ENCODE measurements around the gene DOHH.
"Not testable (repeated sequence)": the region's sequence is repeated elsewhere in the genome, so short reads cannot be mapped to it uniquely, and the experiment has no call there.

DOHH gene

DNA sequence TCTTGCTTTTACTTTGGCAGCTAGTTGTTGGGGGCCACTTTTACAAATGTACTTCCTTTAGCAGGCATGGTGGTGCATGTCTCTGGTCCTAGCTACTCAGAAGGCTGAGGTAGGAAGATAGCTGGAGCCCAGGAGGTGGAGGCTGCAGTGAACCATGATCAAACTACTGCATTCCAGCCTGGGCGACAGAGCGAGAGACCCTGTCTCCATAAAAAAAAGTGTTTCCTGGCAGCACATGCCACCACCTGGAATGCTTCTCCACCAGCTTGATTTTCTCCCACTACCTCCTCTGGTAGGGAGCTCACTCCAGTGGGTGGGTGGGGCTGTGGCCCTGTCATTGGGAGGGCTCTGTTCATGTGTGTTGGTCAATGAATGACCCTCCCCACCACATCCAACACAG, 18.2 kb upstream of the DOHH start:
- FAIRE-seq: no peak

DNA sequence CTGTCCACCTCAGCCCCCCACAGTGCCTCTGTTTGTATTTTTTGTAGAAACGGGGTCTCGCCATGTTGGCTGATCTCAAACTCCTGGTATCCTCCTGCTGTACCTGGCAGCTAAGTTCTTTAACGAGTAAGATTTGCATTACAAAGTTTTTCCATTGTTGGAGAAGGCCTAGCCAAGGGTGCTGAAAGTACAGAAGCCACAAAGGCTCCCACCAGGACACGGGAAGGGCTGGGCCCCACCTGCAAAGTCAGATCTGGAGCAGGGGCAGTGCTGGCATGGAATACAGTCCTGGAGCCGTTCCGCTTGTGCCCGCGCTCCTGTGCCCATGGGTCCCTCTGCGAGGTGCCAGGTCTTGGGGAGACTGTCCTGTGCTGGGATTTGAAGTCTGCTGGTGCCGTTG, 17.8 kb upstream of the DOHH start:
- no peak for FAIRE-seq

DNA sequence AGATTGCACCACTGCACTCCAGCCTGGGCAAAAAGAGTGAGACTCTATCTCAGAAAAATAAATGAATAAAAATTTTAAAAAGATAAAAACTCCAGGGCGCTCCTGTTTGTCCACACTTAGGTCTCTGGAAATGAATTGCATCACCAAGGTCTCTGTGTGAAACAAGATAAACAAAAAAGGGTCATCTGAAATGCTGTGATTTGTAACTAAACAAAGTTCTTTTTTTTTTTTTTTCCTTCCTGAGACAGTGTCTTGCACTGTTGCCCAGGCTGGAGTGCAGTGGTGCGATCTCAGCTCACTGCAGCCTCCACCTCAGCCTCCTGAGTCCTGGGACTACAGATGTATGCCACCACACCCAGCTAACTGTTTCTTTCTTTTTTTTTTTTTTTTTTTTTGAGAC, 17.2 kb upstream of the DOHH start:
- FAIRE-seq: no peak

DNA sequence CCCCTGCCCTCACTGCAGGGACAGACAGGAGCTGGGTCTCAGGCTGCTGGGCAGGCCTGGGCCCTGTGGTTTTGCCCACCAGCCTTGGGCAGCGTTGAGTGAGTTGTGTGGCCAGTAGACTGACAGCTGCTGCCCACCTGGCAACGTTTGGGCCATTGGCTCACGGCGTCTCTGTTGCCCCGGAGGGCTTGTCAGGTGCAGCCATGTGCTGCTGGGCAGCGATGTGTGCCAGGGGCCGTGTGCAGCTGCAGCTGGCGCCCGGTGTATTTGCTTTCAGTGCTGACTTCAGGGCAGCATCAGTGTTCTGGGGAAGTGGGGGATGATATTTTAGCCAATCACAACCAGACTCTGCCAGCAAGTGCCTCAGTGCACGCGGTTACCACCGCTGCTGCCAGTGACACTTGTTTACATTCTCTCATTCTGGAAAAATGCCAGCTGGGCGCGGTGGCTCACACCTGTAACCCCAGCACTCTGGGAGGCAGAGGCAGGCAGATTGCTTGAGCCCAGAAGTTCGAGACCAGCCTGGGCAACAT, 16.3 kb upstream of the DOHH start:
- no peak for FAIRE-seq

DNA sequence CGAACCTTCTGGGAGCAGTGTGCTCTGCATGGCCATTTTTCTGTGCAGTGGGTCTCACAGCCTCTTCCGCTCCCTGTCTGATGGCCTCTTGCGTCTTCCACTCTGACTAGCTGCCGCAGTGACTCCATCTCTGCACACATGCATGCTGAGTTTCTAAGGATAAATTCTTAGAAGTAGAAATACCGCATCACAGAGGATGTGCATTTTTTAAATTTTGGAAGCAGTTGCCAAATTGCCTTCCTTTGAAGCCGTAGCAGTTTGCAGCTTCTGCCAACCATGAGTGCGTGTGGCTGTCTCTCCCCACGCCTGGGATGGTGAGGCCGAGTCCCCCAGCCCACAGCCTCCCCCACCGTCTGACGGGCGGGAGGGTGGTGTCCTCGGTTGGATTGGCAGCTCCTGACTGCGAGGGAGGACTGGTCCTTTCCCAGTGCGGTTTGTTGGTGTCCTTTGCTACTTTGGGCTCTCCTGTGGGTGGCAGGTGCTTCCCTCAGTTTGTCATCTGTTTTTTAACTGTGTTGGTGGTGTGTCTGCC, 15.5 kb upstream of the DOHH start:
- no peak for FAIRE-seq

DNA sequence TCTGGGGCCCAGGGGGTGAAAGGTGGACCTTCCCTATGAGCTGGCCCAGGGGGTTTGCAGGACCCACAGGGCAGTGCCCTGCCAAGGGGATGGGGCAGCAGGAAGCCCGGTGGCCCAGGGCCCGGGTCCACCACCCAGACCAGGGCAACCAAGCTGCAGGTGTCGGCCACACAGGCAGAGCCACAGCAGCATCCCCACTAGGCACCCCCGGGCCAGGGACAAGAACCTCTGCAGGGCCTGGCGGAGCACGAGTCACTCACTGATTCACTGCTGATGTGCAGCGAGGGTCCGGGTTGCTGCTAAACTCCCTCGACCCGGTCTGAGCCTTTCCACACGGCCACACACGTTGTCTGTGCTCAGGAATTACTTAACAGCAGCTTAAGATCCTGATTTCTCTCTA, 14.5 kb upstream of the DOHH start:
- FAIRE-seq: no peak

DNA sequence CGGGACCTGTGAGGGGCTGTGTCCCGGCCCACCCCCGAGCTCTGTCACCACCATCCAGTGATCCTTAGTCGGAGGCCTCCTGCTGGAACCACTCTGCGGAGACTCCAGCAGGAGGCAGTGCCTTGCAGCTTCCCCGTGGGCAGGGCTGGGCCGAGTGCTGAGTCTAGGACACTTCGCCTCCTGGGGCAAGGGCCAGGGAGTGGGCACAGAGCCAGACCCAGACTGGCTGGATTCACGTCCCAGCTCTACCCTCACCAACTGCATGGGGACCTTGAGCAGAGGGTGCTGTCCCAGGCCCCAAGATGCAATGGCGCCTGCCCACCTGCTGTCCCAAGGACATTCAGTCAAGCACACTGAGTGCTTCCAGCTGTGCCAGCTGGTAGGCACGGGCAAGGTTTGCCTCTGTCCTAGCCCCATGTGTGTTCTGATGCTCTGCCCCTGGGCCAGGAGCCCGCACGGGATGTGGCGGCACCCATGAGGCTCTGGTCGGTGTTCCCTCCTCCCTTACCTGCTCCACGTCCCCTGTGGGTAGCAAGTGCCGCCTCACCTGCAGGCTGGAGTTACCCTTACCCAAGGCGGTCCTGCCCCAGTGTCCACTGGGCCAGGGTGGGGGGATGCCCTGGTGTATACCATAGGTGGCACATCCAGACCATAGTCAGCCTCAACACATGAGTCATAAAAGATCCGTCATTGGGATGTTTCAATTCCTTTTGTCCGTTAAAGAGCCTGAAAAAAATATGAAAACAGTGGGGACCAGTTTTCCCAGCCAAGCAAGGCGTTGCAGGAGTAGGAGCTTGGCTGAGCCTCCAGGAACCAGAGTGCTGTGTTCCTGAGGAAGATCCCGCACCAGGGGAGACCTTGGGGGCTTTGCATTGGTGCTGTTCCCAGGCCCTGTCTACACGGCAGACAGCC, 13.0 kb upstream of the DOHH start:
- no peak for FAIRE-seq

DNA sequence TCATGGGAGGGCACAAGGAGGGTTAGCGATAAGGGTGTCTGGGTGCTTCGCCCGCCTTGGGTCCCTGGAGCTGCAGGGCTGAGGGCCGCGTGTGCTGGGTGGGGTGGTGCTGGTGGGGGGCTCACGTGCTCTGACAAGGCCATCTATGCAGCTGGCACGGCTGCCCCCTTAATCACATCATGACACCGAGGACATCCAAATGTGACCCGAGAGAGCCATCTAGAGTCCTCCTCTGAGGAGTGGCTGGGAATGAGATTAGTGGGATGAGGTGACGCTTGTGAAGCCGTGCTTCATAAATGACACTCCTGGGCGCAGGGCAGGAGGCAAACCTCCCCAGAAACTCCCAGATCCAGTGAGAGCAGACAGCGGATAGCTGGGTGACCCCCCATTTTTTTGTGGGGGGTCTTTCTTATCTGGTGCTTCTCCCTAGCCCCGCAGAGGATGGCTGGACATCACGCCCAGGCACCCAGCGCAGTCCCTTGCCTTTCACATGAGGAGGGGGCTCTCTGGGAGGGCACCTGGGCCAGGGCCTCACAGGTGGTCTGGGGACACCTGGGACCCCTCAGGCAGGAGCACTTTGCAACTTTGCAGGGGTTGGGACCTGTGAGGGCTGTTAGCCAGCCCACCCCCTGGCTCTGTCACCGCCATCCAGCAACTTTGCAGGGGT, 12.2 kb upstream of the DOHH start:
- FAIRE-seq: no peak

DNA sequence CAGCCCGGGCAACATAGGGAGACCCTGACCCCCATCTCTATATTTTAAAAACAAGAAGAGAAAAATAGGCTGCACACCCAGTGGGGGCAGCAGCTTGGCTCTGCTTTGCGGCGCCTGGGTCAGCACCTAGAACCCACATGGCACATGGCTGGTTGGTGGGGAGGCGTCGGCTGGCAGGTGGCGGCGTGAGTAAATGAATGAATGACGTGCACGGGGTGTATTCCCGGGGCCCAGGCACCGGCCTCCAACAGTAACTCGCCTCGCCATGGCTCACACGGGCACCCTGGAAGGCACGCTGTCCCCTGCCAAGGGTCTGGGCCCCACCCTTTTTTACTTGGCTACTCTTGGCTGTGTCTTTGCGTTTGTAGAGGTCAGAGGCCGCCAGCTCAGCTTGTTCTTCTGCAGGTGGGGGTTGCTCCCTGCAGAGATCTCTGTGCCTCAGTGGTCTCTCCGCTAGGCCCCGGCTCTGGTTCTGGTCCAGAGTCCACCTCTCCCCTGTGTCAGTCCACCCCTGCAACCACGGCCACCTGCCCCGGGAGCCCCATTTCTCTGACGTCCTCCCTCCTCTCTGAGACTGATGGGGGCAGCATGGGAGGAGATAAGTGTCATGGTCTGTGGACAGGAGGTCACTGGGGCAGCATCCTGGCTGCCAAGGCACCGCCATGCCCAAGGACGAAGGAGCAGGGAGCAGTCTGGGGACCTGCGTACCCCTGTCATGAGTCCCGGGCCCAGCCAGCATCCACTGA, 11.2 kb upstream of the DOHH start:
- FAIRE-seq: no peak

DNA sequence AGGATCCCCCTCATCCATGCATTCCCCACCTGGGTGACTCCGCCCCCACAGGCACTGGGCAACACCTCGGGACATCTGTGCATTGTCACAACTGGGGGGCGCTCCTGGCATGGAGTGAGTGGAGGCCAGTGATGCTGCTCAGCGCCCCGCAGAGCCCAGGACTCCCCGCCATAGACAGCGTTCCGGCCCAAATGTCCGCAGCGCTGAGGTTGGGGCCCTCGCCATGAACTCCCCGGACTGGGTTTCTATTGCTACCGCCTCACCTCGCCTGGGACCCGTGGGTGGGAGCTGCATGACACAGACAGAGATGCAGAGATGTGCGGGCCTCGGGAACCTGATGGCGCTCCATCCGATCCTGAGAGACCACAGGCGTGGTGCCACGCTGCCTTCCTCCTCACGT, 10.3 kb upstream of the DOHH start:
- FAIRE-seq: no peak

DNA sequence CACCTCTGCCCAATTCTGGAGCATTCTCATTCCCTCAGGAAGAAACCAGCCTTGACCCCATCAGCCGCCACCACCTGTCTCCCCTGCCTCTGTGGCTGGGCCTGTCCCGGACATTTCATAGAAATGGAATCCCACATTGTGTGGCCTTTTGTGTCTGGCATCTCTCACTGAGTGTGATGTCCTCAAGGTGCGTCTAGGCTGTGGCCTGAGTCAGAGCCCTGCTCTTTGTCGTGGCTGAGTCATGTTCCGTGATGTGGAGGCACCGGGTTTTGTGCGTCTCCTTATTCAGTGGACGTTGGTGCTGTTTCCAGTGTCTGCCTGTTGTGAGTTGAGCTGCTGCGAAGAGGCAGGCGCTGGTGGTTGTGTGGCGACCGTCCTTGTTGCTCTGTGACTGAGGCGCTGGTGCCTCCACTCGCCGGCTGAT, 9.1 kb upstream of the DOHH start:
- FAIRE-seq: no peak

DNA sequence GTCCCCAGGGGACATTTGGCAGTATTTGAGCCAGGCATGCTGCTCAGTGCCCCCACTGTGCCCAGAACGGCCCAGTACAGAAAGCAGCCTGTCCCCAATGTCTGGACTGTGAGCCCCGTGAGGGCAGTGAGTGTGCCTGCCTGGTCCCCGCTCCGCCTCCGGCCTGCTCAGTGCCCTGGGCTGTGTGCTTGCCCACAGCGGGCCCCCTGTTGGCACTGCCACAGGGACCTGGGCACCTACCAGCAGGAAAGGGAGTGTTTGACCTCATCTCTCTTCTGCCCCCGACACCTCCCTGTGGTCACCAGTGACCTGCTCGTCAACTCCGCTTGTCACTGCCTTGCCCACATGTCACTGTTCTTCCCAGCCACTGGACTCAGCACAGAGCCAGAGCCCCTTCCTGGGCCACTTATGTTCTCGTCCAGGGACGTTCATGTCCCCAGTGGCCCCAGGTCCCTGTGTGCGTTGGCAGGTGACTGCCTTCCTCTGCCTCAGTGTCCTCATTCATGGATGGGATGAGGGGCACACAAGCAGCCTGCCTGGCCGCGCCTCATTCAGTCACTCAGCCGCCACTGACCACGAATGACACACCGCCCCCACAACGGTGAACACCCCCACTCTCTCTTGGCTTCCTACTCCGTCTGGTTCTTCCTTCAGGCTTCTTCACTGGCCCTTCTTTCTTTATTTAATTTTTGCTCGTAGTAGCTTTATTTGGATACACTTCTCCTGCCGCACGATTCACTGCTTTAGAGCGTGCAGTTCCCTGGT, 8.5 kb upstream of the DOHH start:
- FAIRE-seq: no peak

DNA sequence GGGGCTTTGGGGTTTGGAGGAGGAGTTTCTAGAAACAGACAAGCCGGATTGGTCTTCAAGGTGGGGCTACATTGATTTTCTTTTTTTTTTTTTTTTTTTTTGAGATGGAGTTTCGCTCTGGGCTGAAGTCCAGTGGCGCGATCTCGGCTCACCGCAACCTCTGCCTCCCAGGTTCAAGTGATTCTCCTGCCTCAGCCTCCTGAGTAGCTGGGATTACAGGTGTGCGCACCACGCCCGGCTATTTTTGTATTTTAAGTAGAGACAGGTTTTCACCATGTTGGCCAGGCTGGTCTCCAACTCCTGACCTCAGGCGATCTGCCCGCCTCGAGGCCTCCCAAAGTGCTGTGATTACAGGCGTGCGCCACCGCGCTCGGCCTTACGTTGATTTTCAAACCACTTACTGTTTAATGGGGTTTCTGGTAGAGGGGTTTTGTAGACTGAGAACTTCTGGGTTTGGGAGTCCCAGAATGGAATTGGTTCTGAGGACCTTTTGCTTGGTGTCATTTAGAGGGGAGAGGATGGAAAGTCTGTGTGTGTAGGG, 7.7 kb upstream of the DOHH start:
- not testable (repeated sequence) for FAIRE-seq

DNA sequence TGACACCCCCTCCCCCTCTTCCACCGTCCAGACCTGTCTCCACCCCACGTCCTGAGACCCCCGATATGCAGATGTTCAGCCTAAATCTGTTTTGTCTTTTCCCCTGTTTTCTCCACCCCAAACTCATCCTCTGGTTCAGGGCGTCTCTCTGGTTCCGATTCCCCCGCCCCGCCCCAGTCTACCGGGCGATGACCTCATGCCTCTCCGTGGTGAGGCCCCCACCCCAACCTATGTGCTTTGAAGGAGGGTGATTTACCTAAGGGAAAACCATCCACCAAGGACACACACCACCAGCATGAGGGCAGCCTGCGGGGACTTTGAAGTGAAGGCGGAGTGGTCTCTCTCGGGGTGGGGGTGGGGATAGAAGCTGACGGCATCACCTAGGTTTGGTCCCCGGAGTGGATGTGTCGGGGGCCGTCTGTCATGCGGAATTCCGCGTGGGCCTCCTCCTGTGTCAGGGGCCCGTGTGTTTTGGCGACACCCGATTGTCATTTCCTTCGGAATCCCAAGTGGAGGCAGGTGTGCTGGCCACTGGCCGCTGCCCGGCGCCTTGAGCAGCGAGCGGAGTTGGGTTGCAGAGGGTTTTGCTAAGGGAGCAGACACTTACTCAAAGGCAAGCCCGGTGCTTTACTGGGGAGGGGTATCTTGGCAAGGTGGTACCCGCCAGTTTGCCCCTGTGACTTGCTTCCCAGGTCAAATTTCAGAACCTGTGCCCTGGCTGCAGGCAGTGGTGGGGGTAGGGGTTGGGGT, 7.1 kb upstream of the DOHH start:
- FAIRE-seq: no peak

DNA sequence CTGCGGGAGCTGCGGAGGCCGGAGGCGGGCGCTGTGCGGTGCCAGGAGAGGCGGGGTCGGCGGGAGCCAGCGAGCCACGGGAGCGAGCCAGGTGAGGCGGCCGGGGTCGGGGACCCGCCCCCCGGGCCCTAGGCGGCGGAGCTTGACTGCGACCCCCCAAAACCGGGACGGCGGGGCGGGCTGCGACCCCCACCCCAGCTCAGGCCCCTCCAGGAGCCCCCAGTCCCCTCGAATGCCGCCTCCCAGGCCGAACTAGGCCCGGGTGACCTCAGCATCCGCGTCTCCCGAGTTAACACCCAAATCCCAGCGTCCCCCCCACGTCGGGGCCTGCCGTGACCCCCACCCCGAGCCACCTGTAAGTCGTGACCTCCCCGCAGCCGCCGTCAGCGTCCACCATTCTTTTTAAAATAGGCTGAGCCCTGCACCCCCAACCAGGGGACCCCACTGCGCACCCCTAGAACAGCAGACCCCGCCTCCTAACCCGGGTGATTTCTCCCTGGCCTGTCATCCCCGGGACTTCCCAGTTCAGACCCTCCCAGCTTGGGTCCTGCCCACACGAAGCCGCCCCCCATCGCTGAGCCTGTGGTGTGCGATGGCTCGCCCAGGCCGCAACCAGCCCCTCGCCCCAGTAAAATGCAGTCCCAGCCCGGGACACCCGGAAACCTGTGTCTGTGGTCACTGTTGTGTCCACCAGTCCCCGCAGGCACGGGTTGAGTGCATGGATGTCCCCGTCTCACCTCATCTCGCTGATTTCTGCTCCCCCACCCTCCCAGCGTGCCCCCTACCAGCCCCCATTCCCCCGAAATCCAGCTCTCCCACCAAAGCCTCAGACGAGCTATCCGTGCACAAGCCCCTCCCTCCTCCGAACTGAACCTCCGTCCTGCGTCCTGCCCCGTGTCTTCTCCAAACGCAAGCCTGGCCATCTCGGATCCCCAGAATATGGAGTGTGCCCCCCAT, 6.2 kb upstream of the DOHH start:
- FAIRE-seq: no peak

DNA sequence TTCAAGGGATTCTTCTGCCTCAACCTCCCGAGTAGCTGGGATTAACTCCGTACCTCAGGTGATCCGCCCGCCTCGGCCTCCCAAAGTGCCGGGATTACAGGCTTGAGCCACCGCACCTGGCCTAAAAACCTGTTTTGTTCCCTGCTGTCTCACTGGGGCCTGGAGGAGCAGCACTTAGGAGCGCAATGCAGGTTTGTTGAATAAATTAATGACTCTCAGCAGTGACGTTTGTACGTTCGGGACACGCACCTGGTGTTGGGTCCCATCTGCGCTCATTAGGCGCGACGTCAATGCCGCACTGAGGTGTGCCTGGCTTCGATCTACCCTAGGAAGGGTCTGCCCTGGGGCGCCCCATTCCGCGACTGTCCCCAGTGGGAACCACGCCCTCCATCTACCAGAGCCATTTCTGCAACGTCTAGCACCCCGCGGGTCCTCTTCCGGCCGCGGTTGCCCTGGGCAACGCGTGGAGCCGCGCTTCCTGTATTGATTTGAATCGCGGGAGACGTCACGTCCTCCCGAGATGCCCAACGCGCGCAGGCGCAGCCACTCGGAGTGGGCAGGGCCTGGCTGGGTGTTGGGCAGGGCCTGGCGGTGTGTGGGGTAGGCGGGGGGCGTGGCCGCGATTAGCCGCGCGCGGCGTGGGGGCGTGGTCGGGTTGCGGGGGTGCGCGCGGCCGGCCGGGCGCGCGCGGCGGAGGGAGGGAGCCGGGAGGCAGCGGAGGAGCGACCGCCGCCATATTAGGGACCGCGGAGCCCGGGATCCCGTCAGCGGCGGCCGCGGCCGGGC, 5.3 kb upstream of the DOHH start, which contains the start of gene FZR1:
Gene FZR1, plus strand, starts transcription at position 714 of the 786 bp plus-strand sequence. CDS start 16,679 bp downstream, outside the sequence.
- no peak for FAIRE-seq

DNA sequence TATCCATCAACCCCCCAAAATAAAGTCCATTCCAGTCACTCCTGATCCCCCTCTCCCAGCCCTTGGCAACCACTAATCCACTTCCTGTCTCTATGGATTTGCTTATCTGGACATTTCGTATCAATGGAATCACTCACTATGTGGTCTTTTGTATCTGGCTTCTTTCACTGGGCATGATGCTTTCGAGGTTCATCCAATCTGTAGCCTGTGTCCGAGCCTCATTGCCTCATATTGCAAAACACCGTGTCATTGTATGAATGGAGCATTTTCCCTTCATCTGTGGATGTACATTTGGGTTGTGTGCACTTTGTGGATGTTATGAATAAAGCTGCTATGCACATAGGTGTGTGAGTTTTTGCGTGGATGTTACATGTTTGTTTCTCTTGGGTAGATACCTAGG, 4.3 kb upstream of the DOHH start:
- no peak for FAIRE-seq

DNA sequence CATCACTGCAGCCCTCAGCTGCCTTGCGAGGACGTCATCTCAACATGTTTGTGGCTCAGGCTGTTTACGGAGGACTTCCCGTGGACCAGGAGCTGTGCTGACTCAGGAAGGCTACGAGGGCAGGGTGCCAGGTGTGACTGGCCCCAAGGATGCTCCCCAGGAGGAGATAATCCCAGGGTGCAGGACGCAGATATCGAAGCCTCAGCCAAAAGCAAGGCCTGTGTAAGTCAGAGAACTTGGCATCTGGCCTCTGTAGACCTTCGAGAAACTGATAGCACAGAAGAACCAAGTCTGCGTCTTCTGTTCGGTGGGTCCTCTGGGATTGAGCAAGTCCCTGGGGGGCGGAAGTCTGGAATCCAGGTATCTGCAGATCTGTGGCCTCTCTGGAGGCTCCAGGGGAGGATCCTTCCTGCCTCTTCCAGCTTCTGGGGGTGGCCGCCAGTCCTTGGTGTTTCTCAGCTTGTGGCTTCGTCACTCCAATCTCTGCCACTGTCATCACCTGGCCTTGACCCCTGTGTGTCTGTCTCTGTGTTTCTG, 2.6 kb upstream of the DOHH start:
- FAIRE-seq: no peak

DNA sequence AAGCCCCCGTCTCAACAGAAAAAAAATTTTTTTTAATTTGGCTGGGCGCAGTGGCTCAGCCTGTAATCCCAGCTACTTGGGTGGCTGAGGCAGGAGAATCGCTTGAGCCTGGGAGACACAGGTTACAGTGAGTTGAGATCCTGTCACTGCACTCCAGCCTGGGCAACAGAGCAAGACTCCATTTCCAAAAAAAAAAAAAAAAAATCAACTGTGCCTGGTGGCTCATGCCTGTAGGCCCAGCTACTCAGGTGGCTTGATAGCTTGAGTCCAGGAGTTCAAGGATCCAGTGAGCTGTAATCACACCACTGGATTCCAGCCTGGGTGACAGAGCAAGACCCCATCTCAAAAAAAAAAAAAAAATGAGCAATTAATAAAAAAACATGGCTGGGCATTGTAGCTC, 1.3 kb upstream of the DOHH start:
- no peak for FAIRE-seq
